SK-N-SH (cell line): ENCODE measurements around the gene PPM1N. TPM values are rescaled to one million over a fixed set of nuclear protein-coding genes. Genes with fewer than 3 reads are reported as not detected.

ENCODE experiments used
- CTCF ChIA-PET: fragments of 300-600, 350-600 bp; formaldehyde crosslinking; extraction: SDS; loops from one replicate; lab custom pipeline; 2021; lab: Yijun Ruan, JAX
- POLR2A ChIA-PET: fragments of 350-600 bp; sonication (Branson Sonifier 250); formaldehyde crosslinking; extraction: SDS; loops from one replicate; lab custom pipeline; 2020; ENCODE audit warnings: antibody characterized with exemption, inconsistent platforms; lab: Yijun Ruan, JAX
- DNase-seq: peaks from one replicate; pipeline ENCODE4 v3.0.0; 2012
- H2AFZ ChIP-seq: fragments of 200-600 bp; sonication (generic); 2 replicates; pipeline ENCODE4 v1.8.1; 2016; ENCODE audit warnings: antibody characterized with exemption, mild to moderate bottlenecking, low read depth
- H3F3A ChIP-seq: fragments of 200-600 bp; sonication (generic); replicated peaks from 2 replicates; pipeline ENCODE3; 2016; ENCODE audit warnings: antibody characterized with exemption, mild to moderate bottlenecking; ENCODE audit not compliant: insufficient read depth
- H3K27ac ChIP-seq, 2 experiments: fragments of 200-500 bp in 1 of 2; fragments of 200-600 bp in 1 of 2; sonication (Bioruptor generic) in 1 of 2; sonication (generic), shearing (Covaris generic) in 1 of 2; 2 replicates each; pipeline versions ENCODE4 v1.5.1 to v1.6.1; 2014 to 2016; ENCODE audit warnings: low read depth in 2 of 2, inconsistent platforms in 1 of 2, low read length in 1 of 2, mild to moderate bottlenecking in 1 of 2, mixed read lengths in 1 of 2
- H3K27me3 ChIP-seq: fragments of 200-600 bp; sonication (generic), shearing (Covaris generic); 2 replicates; pipeline ENCODE4 v1.6.1; 2016; ENCODE audit warnings: mixed run types; ENCODE audit not compliant: insufficient read depth
- H3K36me3 ChIP-seq, 2 experiments: fragments of 200-500 bp in 1 of 2; fragments of 200-600 bp in 1 of 2; sonication (Bioruptor generic) in 1 of 2; sonication (generic) in 1 of 2; replicated peaks in 1 of 2; 2 replicates each; pipeline versions ENCODE3 to v1.5.1; 2014 to 2016; ENCODE audit warnings: low read length in 1 of 2, mild to moderate bottlenecking in 1 of 2; ENCODE audit not compliant: insufficient read depth in 2 of 2, control insufficient read depth in 1 of 2
- H3K4me1 ChIP-seq, 2 experiments: fragments of 200-500 bp in 1 of 2; fragments of 200-600 bp in 1 of 2; sonication (Bioruptor generic) in 1 of 2; sonication (generic), shearing (Covaris generic) in 1 of 2; 2 replicates each; pipeline versions ENCODE4 v1.5.1 to v1.6.1; 2014 to 2016; ENCODE audit warnings: low read depth in 1 of 2, low read length in 1 of 2, mixed run types in 1 of 2; ENCODE audit not compliant: insufficient read depth in 2 of 2, control insufficient read depth in 1 of 2
- H3K4me2 ChIP-seq: fragments of 200-600 bp; sonication (generic), shearing (Covaris generic); 2 replicates; pipeline ENCODE4 v1.6.1; 2017; ENCODE audit warnings: mixed run types
- H3K4me3 ChIP-seq, 2 experiments: fragments of 200-500 bp in 1 of 2; fragments of 200-600 bp in 1 of 2; sonication (Bioruptor generic) in 1 of 2; sonication (generic), shearing (Covaris generic) in 1 of 2; 2 replicates each; pipeline versions ENCODE4 v1.5.1 to v1.8.1; 2014 to 2016; ENCODE audit warnings: low read depth in 2 of 2, inconsistent platforms in 1 of 2, low read length in 1 of 2, mild to moderate bottlenecking in 1 of 2, mixed read lengths in 1 of 2, moderate library complexity in 1 of 2
- H3K79me2 ChIP-seq: fragments of 200-600 bp; sonication (generic); 2 replicates; pipeline ENCODE4 v1.8.1; 2017; ENCODE audit warnings: mild to moderate bottlenecking; ENCODE audit not compliant: insufficient read depth
- H3K9ac ChIP-seq: fragments of 200-600 bp; sonication (generic); 2 replicates; pipeline ENCODE4 v1.6.1; 2017; ENCODE audit warnings: mixed run types
- H3K9me2 ChIP-seq: fragments of 200-600 bp; sonication (generic); 2 replicates; pipeline ENCODE4 v1.6.1; 2017; ENCODE audit warnings: mixed run types
- H3K9me3 ChIP-seq: fragments of 200-600 bp; sonication (generic); 2 replicates; pipeline ENCODE4 v1.6.1; 2017; ENCODE audit warnings: mixed run types, mild to moderate bottlenecking, moderate library complexity
- H4K20me1 ChIP-seq: fragments of 200-600 bp; sonication (generic); 2 replicates; pipeline ENCODE4 v1.6.1; 2017; ENCODE audit warnings: mild to moderate bottlenecking, mixed run types; ENCODE audit not compliant: insufficient read depth
- CHD2 ChIP-seq: fragments of 150-350 bp; IDR thresholded peaks from 2 replicates; pipeline ENCODE4 v1.6.1; 2018; ENCODE audit warnings: low read length; ENCODE audit not compliant: partially characterized antibody
- EP300 ChIP-seq, 2 experiments: IDR thresholded peaks; 2 replicates each; pipeline versions ENCODE4 v1.4.0 to v1.6.1; 2012; ENCODE audit warnings: borderline replicate concordance in 1 of 2, low read depth in 1 of 2, low read length in 1 of 2
- FOSL2 ChIP-seq: IDR thresholded peaks from 2 replicates; pipeline ENCODE4 v1.4.0; 2012; ENCODE audit warnings: low read depth, mild to moderate bottlenecking, moderate library complexity, borderline replicate concordance
- FOXJ3 ChIP-seq: sonication (generic); formaldehyde crosslinking; IDR thresholded peaks from 2 replicates; pipeline ENCODE4 v1.5.1; 2020; ENCODE audit warnings: mild to moderate bottlenecking, missing genetic modification reagents
- GABPA ChIP-seq: IDR thresholded peaks from 2 replicates; pipeline ENCODE4 v1.4.0; 2012; ENCODE audit warnings: low read depth, mild to moderate bottlenecking
- JUND ChIP-seq: IDR thresholded peaks from 2 replicates; pipeline ENCODE4 v1.4.0; 2012
- MAX ChIP-seq: IDR thresholded peaks from 2 replicates; pipeline ENCODE4 v1.4.0; 2012; ENCODE audit warnings: low read depth
- MXI1 ChIP-seq: IDR thresholded peaks from 2 replicates; pipeline ENCODE4 v1.6.1; 2012; ENCODE audit warnings: mild to moderate bottlenecking, low read depth, low read length, improper control_type of control experiment
- REST ChIP-seq: IDR thresholded peaks from 2 replicates; pipeline ENCODE4 v1.6.1; 2012; ENCODE audit warnings: mild to moderate bottlenecking, low read depth, low read length, moderate library complexity
- SIN3A ChIP-seq: IDR thresholded peaks from 2 replicates; pipeline ENCODE4 v1.6.1; 2012; ENCODE audit warnings: low read depth, mild to moderate bottlenecking, low read length, moderate library complexity, borderline replicate concordance
- SMC3 ChIP-seq: IDR thresholded peaks from 2 replicates; pipeline ENCODE4 v1.6.1; 2012; ENCODE audit warnings: low read depth, low read length, improper control_type of control experiment
- TAF1 ChIP-seq: IDR thresholded peaks from 2 replicates; pipeline ENCODE4 v1.6.1; 2012; ENCODE audit warnings: low read depth, mild to moderate bottlenecking, low read length, moderate library complexity, borderline replicate concordance
- TCF12 ChIP-seq: IDR thresholded peaks from 2 replicates; pipeline ENCODE4 v1.4.0; 2012
- WGBS: methylation state at CpG from one replicate; pipeline ENCODE4 v1.1.6; 2017; ENCODE audit warnings: low lambda C conversion rate; 5-methylcytosine and 5-hydroxymethylcytosine counted together
- polyA plus RNA-seq, 3 experiments: library from polyadenylated mRNA; depleted of rRNA; stranded (reverse); fragments of >200 nt; gene quantifications; 2 replicates each; pipeline ENCODE4 v1.2.3, GENCODE V29; 2012
- TF ChIP-seq, protein P1 (sequence below): IDR thresholded peaks from 2 replicates; pipeline ENCODE4; 2012

Gene PPM1N
- polyA plus RNA-seq, 1 of the 3 experiments (the other 2 are of a cell fraction) = 10.3 TPM

DNA sequence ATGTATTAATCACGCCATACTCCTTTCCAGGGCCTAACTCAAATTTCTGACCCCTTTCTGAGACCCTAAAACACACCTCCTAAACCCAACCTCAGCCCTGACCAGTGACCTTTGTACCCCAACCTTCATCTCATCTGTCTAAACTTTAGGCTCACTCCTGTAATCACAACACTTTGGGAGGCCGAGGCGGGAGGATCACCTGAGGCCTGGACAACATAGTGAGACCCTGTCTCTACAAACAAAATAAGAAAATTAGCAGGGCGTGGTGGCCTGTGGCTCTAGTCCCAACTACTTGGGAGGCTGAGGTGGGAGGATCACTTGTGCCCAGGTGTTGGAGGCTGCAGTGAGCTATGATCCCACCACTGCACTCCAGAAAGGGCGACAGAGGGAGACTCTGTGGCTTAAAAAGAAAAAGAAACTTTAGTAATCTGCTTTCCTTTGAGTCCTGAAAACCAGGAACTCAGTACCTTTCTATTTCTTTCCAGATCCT, 6.1 kb upstream of the PPM1N start:
- Histone ChIP-seq H3K4me3 (no peak overlapping the region), H3K79me2 (no peaks in the 10 kb centered on the region), H3K4me1 (peaks cover 3 to 9% of the 10 kb centered on the region in 2 experiments; a peak in 2 of 4 replicates), H2AFZ (no peak overlapping the region), H3K9me2 (no peaks in the 10 kb centered on the region), H3K9ac (no peak overlapping the region), H3K4me2 (no peak overlapping the region), H3F3A (peaks cover 3% of the 10 kb centered on the region), H3K27ac (no peak overlapping the region)
- no peak for DNase-seq
- ChIA-PET CTCF (interaction anchor here (0.7 to 1.2 kb wide), 3 partner anchors 23 to 60 kb away, joined by 3 to 4 read pairs (median 3); no protein-coding TSS in a partner anchor), POLR2A (no interaction called here)
- TF ChIP-seq TAF1 = no peak
- TF ChIP-seq FOSL2 = no peak
- TF ChIP-seq JUND = no peak
- no peak for TF ChIP-seq CHD2
- no peak for TF ChIP-seq SMC3
- TF ChIP-seq TCF12 = no peak
- TF ChIP-seq, all 33 proteins: peak for 0
- H4K20me1 ChIP-seq = peaks cover 13% of the 10 kb centered on the region; the same call in 1 of the 2 replicates
- H3K9me3 ChIP-seq = no peaks in the 10 kb centered on the region
- 84% methylated on average over 5 of the region's 5 CpGs for WGBS
- H3K27me3 ChIP-seq = no peaks in the 10 kb centered on the region
- H3K36me3 ChIP-seq = no peaks in the 10 kb centered on the region

- no peaks in the 10 kb centered on the region for H3K79me2 ChIP-seq
- no peak for TF ChIP-seq EP300 (IDR thresholded peaks at IDR 0.05; ENCODE audit: borderline replicate concordance in 1 of 2, low read depth in 1 of 2, low read length in 1 of 2)
- CTCF ChIA-PET = interaction anchor here (0.7 to 7.3 kb wide), 4 partner anchors 15 to 60 kb away, joined by 3 to 61 read pairs (median 4); no protein-coding TSS in a partner anchor
- DNase-seq = peak; percentile 28
- H3F3A ChIP-seq = peaks cover 3% of the 10 kb centered on the region
- 66% methylated on average over 28 of the region's 32 CpGs for WGBS
- no peaks in the 10 kb centered on the region for H3K27me3 ChIP-seq
- peaks cover 3 to 12% of the 10 kb centered on the region in 2 experiments; a peak in 2 of 4 replicates for H3K4me1 ChIP-seq
- no peak overlapping the region for H3K27ac ChIP-seq
- no peak overlapping the region for H3K4me2 ChIP-seq
- no peak overlapping the region for H2AFZ ChIP-seq
- no peaks in the 10 kb centered on the region for H3K9me2 ChIP-seq
- no peaks in the 10 kb centered on the region for H3K36me3 ChIP-seq
- POLR2A ChIA-PET = no interaction called here
- no peaks in the 10 kb centered on the region for H3K9me3 ChIP-seq
- no peak overlapping the region for H3K9ac ChIP-seq
- no peak overlapping the region for H3K4me3 ChIP-seq
- peaks cover 13% of the 10 kb centered on the region; the same call in 1 of the 2 replicates for H4K20me1 ChIP-seq
These were observed 5.4 kb upstream of the PPM1N start for GRCh38 chr19:45492627-45493470.

DNA sequence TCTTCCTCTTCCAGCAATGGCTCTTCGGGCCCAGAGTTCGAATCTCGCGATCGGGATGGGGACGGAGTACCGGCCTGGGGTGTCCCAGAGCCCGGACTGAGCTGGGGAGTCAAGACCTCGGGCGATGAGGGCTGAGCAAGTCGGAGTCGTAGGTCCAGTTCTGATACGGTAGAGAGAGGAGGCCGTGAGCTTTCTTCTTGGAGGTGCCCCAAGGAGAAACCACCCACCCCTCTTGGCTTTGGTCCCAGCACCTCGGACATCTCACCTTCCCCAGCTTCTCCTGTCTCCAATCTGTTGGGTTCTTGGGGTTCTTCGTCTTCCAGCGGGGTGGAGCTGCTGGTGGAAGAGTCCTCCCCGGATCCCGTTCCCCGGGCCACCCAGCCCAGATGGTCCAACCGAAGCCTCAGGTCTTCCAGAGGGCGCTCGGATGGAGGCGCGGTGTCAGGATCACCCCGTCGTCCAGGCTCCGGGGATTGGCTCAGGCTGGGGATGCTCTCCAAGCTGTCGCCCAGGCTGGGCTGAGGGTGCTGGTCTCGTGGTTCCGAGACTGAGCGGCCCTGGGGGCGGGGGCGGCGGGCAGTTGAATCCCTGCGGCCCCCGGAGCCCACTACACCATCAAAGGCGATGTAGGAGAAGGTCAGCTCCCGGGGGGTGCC, 3.9 kb upstream of the PPM1N start:
- H3K4me1 ChIP-seq = peaks cover 3 to 15% of the 10 kb centered on the region in 2 experiments; a peak in 2 of 4 replicates
- 89% methylated on average over 30 of the region's 39 CpGs for WGBS
- CTCF ChIA-PET = interaction anchor here (0.8 to 7.8 kb wide), 6 partner anchors 9 to 64 kb away, joined by 3 to 97 read pairs (median 25); no protein-coding TSS in a partner anchor

More for the DNA sequence above, 3.9 kb upstream of the PPM1N start:
- no peaks in the 10 kb centered on the region for H3K36me3 ChIP-seq
- TF ChIP-seq SIN3A (no peak), MAX (no peak), MXI1 (no peak), GABPA (no peak), FOXJ3 (CRISPR knock-in tag) (no peak), EP300 (IDR thresholded peaks at IDR 0.05; ENCODE audit: borderline replicate concordance in 1 of 2, low read depth in 1 of 2, low read length in 1 of 2) (no peak), REST (no peak), JUND (no peak)
- TF ChIP-seq, protein P1, sequence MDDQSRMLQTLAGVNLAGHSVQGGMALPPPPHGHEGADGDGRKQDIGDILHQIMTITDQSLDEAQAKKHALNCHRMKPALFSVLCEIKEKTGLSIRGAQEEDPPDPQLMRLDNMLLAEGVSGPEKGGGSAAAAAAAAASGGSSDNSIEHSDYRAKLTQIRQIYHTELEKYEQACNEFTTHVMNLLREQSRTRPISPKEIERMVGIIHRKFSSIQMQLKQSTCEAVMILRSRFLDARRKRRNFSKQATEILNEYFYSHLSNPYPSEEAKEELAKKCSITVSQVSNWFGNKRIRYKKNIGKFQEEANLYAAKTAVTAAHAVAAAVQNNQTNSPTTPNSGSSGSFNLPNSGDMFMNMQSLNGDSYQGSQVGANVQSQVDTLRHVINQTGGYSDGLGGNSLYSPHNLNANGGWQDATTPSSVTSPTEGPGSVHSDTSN = no peak
- no peaks in the 10 kb centered on the region for H3K27me3 ChIP-seq
- POLR2A ChIA-PET = interaction anchor here (2.5 kb wide), 1 partner anchor 9 kb away, joined by 14 read pairs; no protein-coding TSS in a partner anchor
- H3K9ac ChIP-seq = no peak overlapping the region
- H2AFZ ChIP-seq = no peak overlapping the region
- H4K20me1 ChIP-seq = peaks cover 13% of the 10 kb centered on the region; the same call in 1 of the 2 replicates
- peaks cover 3% of the 10 kb centered on the region for H3F3A ChIP-seq
- H3K9me2 ChIP-seq = no peaks in the 10 kb centered on the region
- no peak for DNase-seq
- no peak overlapping the region for H3K4me3 ChIP-seq
- no peak overlapping the region for H3K4me2 ChIP-seq
- no peak overlapping the region for H3K27ac ChIP-seq
- no peaks in the 10 kb centered on the region for H3K79me2 ChIP-seq
- no peaks in the 10 kb centered on the region for H3K9me3 ChIP-seq
